Thymus (tissue), 11 donors: Measurements from ENCODE around the gene NLRP2B. TPM values are rescaled to one million over a fixed set of nuclear protein-coding genes. Genes with fewer than 3 reads are reported as not detected.
"Not testable (repeated sequence)": the region's sequence is repeated elsewhere in the genome, so short reads cannot be mapped to it uniquely, and the experiment has no call there.

ENCODE experiments used
- DNase-seq, 9 donors: peaks; one replicate each; pipeline ENCODE4 v3.0.0-alpha.2; 2013; ENCODE audit warnings: low spot score in 9 of 9, low read depth in 6 of 9, missing footprints in 1 of 9
- H3K27ac ChIP-seq, 2 donors: one replicate each; pipeline ENCODE4 v1.5.1; 2013; ENCODE audit warnings: control low read depth in 1 of 2, low read depth in 1 of 2, low read length in 1 of 2, mild to moderate bottlenecking in 1 of 2, moderate library complexity in 1 of 2
- H3K27me3 ChIP-seq, 2 donors: one replicate each; pipeline ENCODE4 v1.5.1; 2013; ENCODE audit warnings: low read length in 1 of 2; ENCODE audit not compliant: control insufficient read depth in 2 of 2, insufficient read depth in 1 of 2
- H3K36me3 ChIP-seq, 2 donors: one replicate each; pipeline ENCODE4 v1.5.1; 2013; ENCODE audit warnings: low read length in 1 of 2, mild to moderate bottlenecking in 1 of 2, moderate library complexity in 1 of 2; ENCODE audit not compliant: control insufficient read depth in 2 of 2, insufficient read depth in 2 of 2
- H3K4me1 ChIP-seq, 2 donors: one replicate each; pipeline ENCODE4 v1.5.1; 2013; ENCODE audit warnings: low read length in 2 of 2; ENCODE audit not compliant: control insufficient read depth in 2 of 2, insufficient read depth in 2 of 2
- H3K4me3 ChIP-seq, 2 donors: one replicate each; pipeline ENCODE4 v1.5.1; 2013; ENCODE audit warnings: low read length in 2 of 2, control low read depth in 1 of 2, mild to moderate bottlenecking in 1 of 2
- H3K9me3 ChIP-seq, 2 donors: one replicate each; pipeline ENCODE4 v1.5.1; 2013; ENCODE audit warnings: low read length in 1 of 2, mild to moderate bottlenecking in 1 of 2; ENCODE audit not compliant: control insufficient read depth in 2 of 2, insufficient read depth in 1 of 2
- WGBS: extraction: QIAGEN DNeasy Blood & Tissue Kit; methylation state at CpG from one replicate; pipeline ENCODE4 v1.1.7; 2013; 5-methylcytosine and 5-hydroxymethylcytosine counted together
- polyA plus RNA-seq: library from polyadenylated mRNA; stranded (reverse); fragments of 200-250 nt; gene quantifications from one replicate; pipeline ENCODE4 v1.2.3, GENCODE V29; 2013
- total RNA-seq: library from RNA; stranded (reverse); fragments of 120-200 nt; gene quantifications from one replicate; pipeline ENCODE4 v1.2.4, GENCODE V29; 2013
- donor health status: healthy.

The NLRP2B gene
- total and polyA plus RNA-seq, 2 donors, result 0.02 TPM; not detected in 1

DNA sequence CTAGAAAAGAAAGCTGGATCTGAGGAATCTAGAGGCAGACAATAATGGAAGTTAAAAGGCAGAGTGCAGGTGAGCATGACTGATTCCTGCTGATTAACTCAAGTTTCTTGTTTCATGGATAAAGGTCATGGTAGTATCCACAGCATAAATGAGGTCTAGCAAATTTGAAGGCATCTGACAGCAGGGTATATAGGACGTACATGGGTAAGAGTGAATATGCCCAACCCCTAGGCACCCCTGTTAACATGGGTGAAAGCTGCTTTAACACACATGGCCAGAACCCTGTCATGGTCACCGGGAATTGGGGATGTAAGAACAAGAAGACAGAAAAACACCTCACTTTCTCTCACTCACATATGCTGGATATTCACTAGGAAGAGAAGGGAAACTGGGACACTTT, 25.0 kb downstream of the NLRP2B start:
- 92% methylated on average over 2 of the region's 2 CpGs for WGBS
- no peaks in the 10 kb centered on the region for H3K4me1 ChIP-seq
- H3K27me3 ChIP-seq, result no peaks in the 10 kb centered on the region
- H3K27ac ChIP-seq, result no peak overlapping the region
- no peak overlapping the region for H3K4me3 ChIP-seq
- peaks cover 0 to 2% of the 10 kb centered on the region in 2 donors for H3K9me3 ChIP-seq
- H3K36me3 ChIP-seq, result no peaks in the 10 kb centered on the region
- no peak for DNase-seq

DNA sequence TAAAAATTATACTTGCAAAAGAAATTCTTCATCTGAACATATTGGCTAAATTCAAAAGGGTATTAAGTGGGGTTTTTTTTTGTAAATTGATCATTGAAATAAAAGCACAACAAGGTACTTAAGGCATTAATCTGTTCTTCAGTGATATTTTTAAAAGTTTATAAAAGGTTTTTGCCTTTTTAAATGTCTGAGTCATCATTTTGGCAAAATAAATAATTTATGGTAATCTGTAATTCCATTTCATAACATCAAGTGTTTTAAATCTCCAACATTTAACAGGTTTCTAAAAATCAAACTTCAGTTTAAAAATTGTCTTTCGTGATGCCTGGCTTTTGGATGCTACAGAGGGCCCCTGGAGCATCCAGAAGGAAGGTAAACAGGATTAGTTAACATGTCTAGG, 27.4 kb downstream of the NLRP2B start:
- Histone ChIP-seq H3K27me3 (no peaks in the 10 kb centered on the region), H3K4me3 (no peak overlapping the region), H3K4me1 (no peaks in the 10 kb centered on the region), H3K9me3 (peaks cover 0 to 2% of the 10 kb centered on the region in 2 donors), H3K36me3 (no peaks in the 10 kb centered on the region), H3K27ac (no peak overlapping the region)
- no peak for DNase-seq
- 63% methylated on average over 1 of the region's 1 CpG for WGBS

DNA sequence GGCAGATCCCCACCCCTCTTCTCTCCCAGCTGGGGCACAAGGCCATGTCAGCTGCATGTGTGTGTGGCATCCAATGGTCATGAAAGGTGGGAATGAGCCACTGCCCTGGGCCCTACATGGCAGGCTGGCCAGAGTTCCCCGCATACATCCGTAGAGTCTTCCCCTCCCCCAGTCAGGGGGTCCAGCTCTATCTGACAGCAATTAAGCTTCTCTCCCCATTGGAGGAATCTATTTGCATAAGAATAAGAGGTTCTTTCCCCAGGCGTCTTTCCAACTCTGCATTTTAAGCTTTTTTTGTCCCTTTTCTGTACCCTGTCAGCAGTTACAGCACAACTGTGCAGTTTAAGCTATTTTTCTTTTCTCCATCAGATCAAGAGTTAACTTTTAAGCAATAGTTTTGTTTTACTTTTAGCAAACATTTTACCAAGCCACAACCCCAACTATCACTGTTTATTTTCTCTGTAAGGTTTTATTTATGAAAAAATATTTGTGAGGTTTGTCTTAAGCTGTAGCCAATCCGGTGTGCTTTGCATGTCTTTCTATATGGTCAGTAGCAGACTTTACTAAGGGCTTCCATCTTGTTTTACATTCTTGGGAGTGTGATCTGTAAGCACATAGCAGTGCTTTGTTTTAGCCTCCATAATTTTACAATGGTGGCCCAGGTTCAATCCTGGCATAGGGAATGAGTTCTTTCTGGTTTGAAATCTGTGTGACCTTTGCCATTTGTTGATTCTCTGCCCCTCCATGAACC, 28.7 kb downstream of the NLRP2B start:
- H3K27me3 ChIP-seq, result no peaks in the 10 kb centered on the region
- no peaks in the 10 kb centered on the region for H3K36me3 ChIP-seq
- peaks cover 0 to 2% of the 10 kb centered on the region in 2 donors for H3K9me3 ChIP-seq
- no peaks in the 10 kb centered on the region for H3K4me1 ChIP-seq
- WGBS, result 82% methylated on average over 4 of the region's 4 CpGs
- DNase-seq, result no peak
- no peak overlapping the region for H3K27ac ChIP-seq
- no peak overlapping the region for H3K4me3 ChIP-seq

DNA sequence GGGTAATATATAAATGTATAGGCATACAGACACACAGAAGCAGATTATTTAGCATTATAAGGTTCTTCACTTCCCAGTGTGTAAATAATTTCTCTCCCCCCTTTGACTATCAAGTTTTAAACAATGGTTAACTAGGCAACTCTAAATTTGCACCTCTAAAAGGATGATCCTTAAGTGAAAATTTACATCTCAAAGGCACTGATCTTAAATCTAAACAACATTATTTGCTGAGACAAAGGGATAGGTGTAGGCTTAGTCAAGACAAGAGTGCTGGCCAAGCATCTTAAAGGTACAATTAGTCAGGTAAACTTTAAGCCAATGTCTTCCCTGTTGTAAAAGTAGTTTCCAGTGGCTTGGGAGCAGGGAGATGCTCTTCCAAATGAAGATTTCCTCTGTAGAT, 33.0 kb downstream of the NLRP2B start:
- no peak overlapping the region for H3K27ac ChIP-seq
- H3K4me3 ChIP-seq, result no peak overlapping the region
- H3K27me3 ChIP-seq, result no peaks in the 10 kb centered on the region
- H3K36me3 ChIP-seq, result no peaks in the 10 kb centered on the region
- peaks cover 0 to 2% of the 10 kb centered on the region in 2 donors for H3K9me3 ChIP-seq
- no peak for DNase-seq
- no peaks in the 10 kb centered on the region for H3K4me1 ChIP-seq

DNA sequence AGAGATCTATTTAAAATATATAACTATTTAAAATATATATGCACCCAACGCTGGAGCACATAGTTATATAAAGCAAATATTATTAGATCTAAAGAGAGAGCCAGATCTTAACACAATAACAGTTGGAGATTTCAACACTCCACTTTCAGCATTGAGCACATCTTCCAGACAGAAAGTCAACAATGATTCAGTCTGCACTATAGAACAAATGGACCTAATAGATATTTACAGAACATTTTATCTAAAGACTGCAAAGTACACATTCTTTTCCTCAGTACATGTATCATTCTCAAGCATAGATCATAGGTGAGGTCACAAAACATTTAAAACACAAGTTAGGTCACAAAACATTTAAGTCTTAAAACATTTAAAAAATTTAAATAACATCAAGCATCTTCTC, 36.4 kb downstream of the NLRP2B start:
- Histone ChIP-seq H3K36me3 (no peaks in the 10 kb centered on the region), H3K27ac (no peak overlapping the region), H3K27me3 (no peaks in the 10 kb centered on the region), H3K4me1 (no peaks in the 10 kb centered on the region), H3K9me3 (no peaks in the 10 kb centered on the region), H3K4me3 (no peak overlapping the region)
- no peak for DNase-seq
- 97% methylated on average over 1 of the region's 1 CpG for WGBS

DNA sequence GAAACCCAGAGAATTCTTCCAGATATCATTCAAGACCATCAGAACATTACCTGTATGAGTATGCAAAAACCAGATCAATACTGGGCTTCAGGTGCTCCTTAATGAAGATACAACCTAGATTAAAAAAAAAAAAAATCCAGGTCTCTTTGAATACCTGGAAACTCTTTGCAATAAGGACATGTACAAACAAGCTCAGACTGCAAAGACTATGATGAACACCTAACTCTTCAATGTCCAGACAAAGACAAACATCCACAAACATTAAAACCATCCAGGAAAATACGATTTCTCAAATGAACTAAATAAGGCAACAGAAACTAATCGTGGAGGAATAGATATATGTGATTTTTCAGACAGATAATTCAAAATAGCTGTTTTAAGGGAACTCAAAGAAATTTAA, 38.7 kb downstream of the NLRP2B start:
- H3K27ac ChIP-seq, result no peak overlapping the region
- DNase-seq, result no peak

DNA sequence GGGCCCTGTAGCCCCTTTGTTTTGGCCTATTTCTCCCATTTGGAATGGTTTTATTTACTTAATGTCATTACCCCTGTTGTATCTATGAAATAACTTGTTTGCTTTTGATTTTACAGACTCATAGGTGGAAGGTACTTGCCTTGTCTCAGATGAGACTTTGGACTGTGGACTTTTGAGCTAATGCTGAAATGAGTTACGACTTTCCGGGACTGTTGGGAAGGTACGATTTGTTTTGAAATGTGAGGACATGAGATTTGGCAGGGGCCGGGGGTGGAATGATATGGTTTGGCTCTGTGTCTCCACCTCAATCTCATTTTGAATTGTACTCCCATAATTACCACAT, 39.4 kb downstream of the NLRP2B start:
- H3K4me1 ChIP-seq, result no peaks in the 10 kb centered on the region
- no peak for DNase-seq
- no peaks in the 10 kb centered on the region for H3K36me3 ChIP-seq
- 94% methylated on average over 4 of the region's 4 CpGs for WGBS
- no peak overlapping the region for H3K4me3 ChIP-seq
- H3K27me3 ChIP-seq, result no peaks in the 10 kb centered on the region
- no peaks in the 10 kb centered on the region for H3K9me3 ChIP-seq
- no peak overlapping the region for H3K27ac ChIP-seq

More for the DNA sequence above, 38.7 kb downstream of the NLRP2B start:
- WGBS, result 81% methylated on average over 2 of the region's 2 CpGs
- no peaks in the 10 kb centered on the region for H3K4me1 ChIP-seq
- H3K36me3 ChIP-seq, result no peaks in the 10 kb centered on the region
- H3K4me3 ChIP-seq, result no peak overlapping the region
- no peaks in the 10 kb centered on the region for H3K27me3 ChIP-seq
- H3K9me3 ChIP-seq, result no peaks in the 10 kb centered on the region

DNA sequence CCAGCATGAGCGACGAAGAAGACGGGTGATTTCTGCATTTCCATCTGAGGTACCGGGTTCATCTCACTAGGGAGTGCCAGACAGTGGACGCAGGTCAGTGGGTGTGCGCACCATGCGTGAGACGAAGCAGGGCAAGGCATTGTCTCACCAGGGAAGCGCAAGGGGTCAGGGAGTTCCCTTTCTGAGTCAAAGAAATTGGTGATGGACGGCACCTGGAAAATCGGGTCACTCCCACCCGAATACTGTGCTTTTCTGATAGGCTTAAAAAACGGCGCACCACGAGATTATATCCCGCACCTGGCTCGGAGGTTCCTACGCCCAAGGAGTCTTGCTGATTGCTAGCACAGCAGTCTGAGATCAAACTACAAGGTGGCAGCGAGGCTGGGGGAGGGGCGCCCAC, 50.6 kb downstream of the NLRP2B start:
- not testable (repeated sequence) for H3K4me3 ChIP-seq, H3K36me3 ChIP-seq, H3K4me1 ChIP-seq, H3K27me3 ChIP-seq, DNase-seq, H3K9me3 ChIP-seq, H3K27ac ChIP-seq
- over 99% methylated on average over 20 of the region's 20 CpGs for WGBS
